Endothelial cell of umbilical vein (primary cell): ENCODE data around the gene CPB1. TPM values are rescaled to one million over a fixed set of nuclear protein-coding genes. Genes with fewer than 3 reads are reported as not detected.

ENCODE experiments used
- BruUV-seq: library from RNA; stranded (reverse); fragments of 400-500 nt; replicated peaks from 2 replicates; lab custom pipeline; 2021; lab: Mats Ljungman, UMichigan
- CTCF ChIA-PET: fragments of 300-600, 350-600 bp; sonication (Branson Sonifier 250); formaldehyde crosslinking; loops from one replicate; lab custom pipeline; 2021; ENCODE audit warnings: antibody characterized with exemption, inconsistent platforms; lab: Charles Lee
- POLR2A ChIA-PET: fragments of 300-600, 350-600 bp; sonication (Branson Sonifier 250); formaldehyde crosslinking; loops from one replicate; lab custom pipeline; 2021; ENCODE audit warnings: antibody characterized with exemption, inconsistent platforms; lab: Charles Lee
- DNase-seq: peaks from one replicate; pipeline ENCODE4 v3.0.0-alpha.2; 2011; ENCODE audit warnings: low read depth, low spot score
- FAIRE-seq: peaks from 2 replicates; lab custom pipeline; 2011; peaks lifted over from hg19 to GRCh38; lab: Jason Lieb, UNC
- H2AFZ ChIP-seq: 2 replicates; pipeline ENCODE4 v1.6.0; 2012; ENCODE audit warnings: low read depth, low read length, control low read depth, inconsistent platforms
- H3K27ac ChIP-seq: 2 replicates; pipeline ENCODE4 v1.5.1; 2011; ENCODE audit warnings: low read depth, mild to moderate bottlenecking, control low read depth, low read length, moderate library complexity; ENCODE audit not compliant: insufficient read depth
- H3K27me3 ChIP-seq, 2 experiments: 2 replicates each; pipeline versions ENCODE4 v1.6.0 to v1.6.1; 2011; ENCODE audit warnings: low read length in 2 of 2, mixed read lengths in 1 of 2; ENCODE audit not compliant: control insufficient read depth in 2 of 2, insufficient read depth in 2 of 2
- H3K36me3 ChIP-seq, 2 experiments: 2 replicates in 1 of 2; 3 replicates in 1 of 2; pipeline ENCODE4 v1.5.1; 2011; ENCODE audit warnings: low read length in 2 of 2, mild to moderate bottlenecking in 1 of 2, moderate library complexity in 1 of 2; ENCODE audit not compliant: control insufficient read depth in 2 of 2, insufficient read depth in 2 of 2; ENCODE audit errors: extremely low read depth in 1 of 2
- H3K4me1 ChIP-seq: 3 replicates; pipeline ENCODE4 v1.5.1; 2011; ENCODE audit warnings: mild to moderate bottlenecking, low read length; ENCODE audit not compliant: control insufficient read depth, insufficient read depth; ENCODE audit errors: extremely low read depth
- H3K4me2 ChIP-seq: 2 replicates; pipeline ENCODE4 v1.6.1; 2011; ENCODE audit warnings: low read length, control low read depth, mixed read lengths; ENCODE audit not compliant: insufficient read depth
- H3K4me3 ChIP-seq, 3 experiments: fragments of 200-600 bp in 1 of 3; sonication (generic), shearing (Covaris generic) in 1 of 3; replicated peaks in 1 of 3; 2 replicates each; pipeline ENCODE4 v1.5.1; 2011 to 2016; ENCODE audit warnings: control low read depth in 3 of 3, low read length in 3 of 3, mild to moderate bottlenecking in 2 of 3, inconsistent platforms in 1 of 3, low read depth in 1 of 3, moderate library complexity in 1 of 3; ENCODE audit not compliant: insufficient read depth in 1 of 3
- H3K79me2 ChIP-seq: 2 replicates; pipeline ENCODE4 v1.6.0; 2012; ENCODE audit warnings: low read length, inconsistent platforms; ENCODE audit not compliant: control insufficient read depth, insufficient read depth
- H3K9ac ChIP-seq: replicated peaks from 2 replicates; pipeline ENCODE3; 2011; ENCODE audit warnings: low read length, control low read depth; ENCODE audit not compliant: insufficient read depth; ENCODE audit errors: extremely low read depth
- H3K9me1 ChIP-seq: replicated peaks from 3 replicates; pipeline ENCODE4 v1.6.0; 2011; ENCODE audit warnings: mild to moderate bottlenecking, low read length; ENCODE audit not compliant: control insufficient read depth, insufficient read depth; ENCODE audit errors: extremely low read depth
- H3K9me3 ChIP-seq: replicated peaks from 2 replicates; pipeline ENCODE4 v1.5.1; 2012; ENCODE audit warnings: low read length, inconsistent platforms; ENCODE audit not compliant: control insufficient read depth, insufficient read depth
- H4K20me1 ChIP-seq: replicated peaks from 2 replicates; pipeline ENCODE3; 2011; ENCODE audit warnings: mild to moderate bottlenecking, low read length; ENCODE audit not compliant: control insufficient read depth, insufficient read depth; ENCODE audit errors: extremely low read depth
- EZH2 ChIP-seq: IDR thresholded peaks from 2 replicates; pipeline ENCODE4 v1.6.1; 2012; ENCODE audit warnings: borderline replicate concordance, low read depth, mild to moderate bottlenecking, moderate library complexity, low read length, inconsistent platforms; ENCODE audit not compliant: severe bottlenecking
- FOS ChIP-seq: IDR thresholded peaks from 2 replicates; pipeline ENCODE4 v1.6.1; 2011; ENCODE audit warnings: mild to moderate bottlenecking, low read length, moderate library complexity, borderline replicate concordance; ENCODE audit not compliant: insufficient read depth
- GATA2 ChIP-seq: IDR thresholded peaks from 2 replicates; pipeline ENCODE4 v1.7.0; 2011; ENCODE audit warnings: low read depth, mild to moderate bottlenecking, moderate library complexity, mixed read lengths, low read length; ENCODE audit not compliant: insufficient read length, insufficient read depth
- JUN ChIP-seq: IDR thresholded peaks from 2 replicates; pipeline ENCODE4 v1.6.1; 2011; ENCODE audit warnings: borderline replicate concordance, low read depth; ENCODE audit not compliant: insufficient read length, insufficient read depth
- MYC ChIP-seq: IDR thresholded peaks from one replicate; pipeline ENCODE4 v1.6.1; 2011; ENCODE audit warnings: mild to moderate bottlenecking, low read depth, low read length
- POLR2A ChIP-seq: IDR thresholded peaks from 2 replicates; pipeline ENCODE4 v1.6.1; 2012; ENCODE audit warnings: low read depth, mild to moderate bottlenecking, control low read depth, low read length
- POLR2AphosphoS5 ChIP-seq: IDR thresholded peaks from 2 replicates; pipeline ENCODE4 v1.6.1; 2012; ENCODE audit warnings: low read depth, mild to moderate bottlenecking, control low read depth, low read length, moderate library complexity; ENCODE audit not compliant: insufficient read depth
- dilution Hi-C: fragments of 300-500 bp; cut with MboI; formaldehyde crosslinking; loops from one replicate; pipeline ENCODE4 v1.15.0; 2019; ENCODE audit warnings: low sequenced_read_pairs; ENCODE audit not compliant: extremely low pct_ligation_motif_present
- intact Hi-C: fragments of 100-400 bp; cut with micrococcal nuclease; formaldehyde crosslinking; loops from one replicate; pipeline ENCODE4 v1.10.0; 2022
- polyA plus RNA-seq, 4 experiments: library from polyadenylated mRNA; depleted of rRNA in 3 of 4; stranded (reverse) in 3 of 4; unstranded in 1 of 4; fragments of >200 nt; gene quantifications; 2 replicates each; pipeline versions ENCODE4 v1.2.1 to v1.2.3, GENCODE V29; 2011 to 2012; ENCODE audit warnings: missing spikeins in 1 of 4
- total RNA-seq: library from RNA; stranded (reverse); gene quantifications from 2 replicates; pipeline ENCODE4 v1.2.3, GENCODE V29; 2021
- TF ChIP-seq, protein P1 (sequence below): IDR thresholded peaks from 2 replicates; pipeline ENCODE4 v1.6.1; 2011; ENCODE audit not compliant: insufficient read depth, insufficient read length
- TF ChIP-seq, protein P2 (sequence below), 2 donors: IDR thresholded peaks; 1 replicate in 1 of 2; 2 replicates in 1 of 2; pipeline ENCODE4 v1.5.1; 2011; ENCODE audit warnings: low read length in 2 of 2, mild to moderate bottlenecking in 2 of 2, moderate library complexity in 2 of 2, control low read depth in 1 of 2, inconsistent platforms in 1 of 2, low read depth in 1 of 2; ENCODE audit not compliant: insufficient read depth in 1 of 2; ENCODE audit errors: extremely low read depth in 1 of 2

CPB1 gene
- total and polyA plus RNA-seq, 2 donors (not counting 3 experiments of a cell fraction or from before 2014, with no cell fraction given): not detected

DNA sequence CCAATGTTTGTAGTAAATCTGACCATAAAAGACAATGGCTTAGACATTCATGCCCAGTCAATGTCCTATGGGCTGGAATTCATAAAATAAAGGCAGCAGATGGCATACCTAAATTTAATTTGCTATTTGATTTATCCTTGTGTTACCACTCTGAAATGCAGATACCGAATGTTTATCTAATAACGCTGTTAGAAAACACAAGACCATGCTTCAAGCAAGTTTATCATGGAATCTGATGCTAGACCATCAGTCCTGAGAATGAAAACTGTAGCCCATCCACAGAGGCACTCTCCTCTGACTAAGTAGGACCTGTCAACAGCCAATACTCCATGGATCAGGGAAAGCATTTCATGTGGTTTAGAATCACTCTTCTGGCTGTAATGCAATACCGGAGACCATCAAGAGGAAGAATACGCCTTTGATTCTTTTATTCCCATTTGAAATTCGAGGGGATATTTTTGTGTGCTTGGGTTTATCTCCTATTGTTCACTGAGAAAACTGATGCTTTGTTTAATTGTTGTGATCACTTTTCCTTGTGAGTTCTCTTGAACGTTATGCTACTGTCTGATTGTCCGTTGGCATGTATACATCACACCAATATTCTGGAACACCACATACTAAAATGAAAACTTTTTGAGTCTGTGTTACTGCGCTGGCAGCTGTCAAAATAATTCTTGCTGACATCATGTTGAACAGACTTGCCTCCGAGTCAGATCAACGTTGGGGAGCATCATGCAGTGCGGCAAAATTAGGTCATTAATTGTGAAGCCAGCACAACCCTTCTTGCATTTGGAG lies 12.1 kb upstream of the CPB1 start:
- Histone ChIP-seq H3K9me1 (no peaks in the 10 kb centered on the region), H3K4me1 (no peaks in the 10 kb centered on the region), H3K4me3 (no peak overlapping the region), H3K9me3 (no peaks in the 10 kb centered on the region), H3K4me2 (no peak overlapping the region), H3K36me3 (no peaks in the 10 kb centered on the region), H3K79me2 (no peaks in the 10 kb centered on the region), H2AFZ (no peak overlapping the region), H3K27ac (no peak overlapping the region), H3K27me3 (no peaks in the 10 kb centered on the region), H3K9ac (no peak overlapping the region), H4K20me1 (no peaks in the 10 kb centered on the region)
- intact Hi-C loops (no loop called here), dilution Hi-C loops (no loop called here)
- FAIRE-seq (no peak), DNase-seq (no peak)
- no TSS peak for BruUV-seq
- TF ChIP-seq POLR2AphosphoS5: no peak
- TF ChIP-seq FOS: no peak
- no peak for TF ChIP-seq JUN
- TF ChIP-seq, protein P1, sequence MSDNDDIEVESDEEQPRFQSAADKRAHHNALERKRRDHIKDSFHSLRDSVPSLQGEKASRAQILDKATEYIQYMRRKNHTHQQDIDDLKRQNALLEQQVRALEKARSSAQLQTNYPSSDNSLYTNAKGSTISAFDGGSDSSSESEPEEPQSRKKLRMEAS: no peak
- no peak for TF ChIP-seq GATA2
- TF ChIP-seq MYC: no peak
- TF ChIP-seq, protein P2, sequence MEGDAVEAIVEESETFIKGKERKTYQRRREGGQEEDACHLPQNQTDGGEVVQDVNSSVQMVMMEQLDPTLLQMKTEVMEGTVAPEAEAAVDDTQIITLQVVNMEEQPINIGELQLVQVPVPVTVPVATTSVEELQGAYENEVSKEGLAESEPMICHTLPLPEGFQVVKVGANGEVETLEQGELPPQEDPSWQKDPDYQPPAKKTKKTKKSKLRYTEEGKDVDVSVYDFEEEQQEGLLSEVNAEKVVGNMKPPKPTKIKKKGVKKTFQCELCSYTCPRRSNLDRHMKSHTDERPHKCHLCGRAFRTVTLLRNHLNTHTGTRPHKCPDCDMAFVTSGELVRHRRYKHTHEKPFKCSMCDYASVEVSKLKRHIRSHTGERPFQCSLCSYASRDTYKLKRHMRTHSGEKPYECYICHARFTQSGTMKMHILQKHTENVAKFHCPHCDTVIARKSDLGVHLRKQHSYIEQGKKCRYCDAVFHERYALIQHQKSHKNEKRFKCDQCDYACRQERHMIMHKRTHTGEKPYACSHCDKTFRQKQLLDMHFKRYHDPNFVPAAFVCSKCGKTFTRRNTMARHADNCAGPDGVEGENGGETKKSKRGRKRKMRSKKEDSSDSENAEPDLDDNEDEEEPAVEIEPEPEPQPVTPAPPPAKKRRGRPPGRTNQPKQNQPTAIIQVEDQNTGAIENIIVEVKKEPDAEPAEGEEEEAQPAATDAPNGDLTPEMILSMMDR (IDR thresholded peaks at IDR 0.05; ENCODE audit: extremely low read depth in 1 of 2, insufficient read depth in 1 of 2, low read depth in 1 of 2, low read length in 2 of 2): no peak
- TF ChIP-seq POLR2A: no peak
- TF ChIP-seq EZH2: no peak
- POLR2A ChIA-PET: no interaction called here
- CTCF ChIA-PET: no interaction called here
